CD4-positive, alpha-beta memory T cell (primary cell): ENCODE data around the gene SP9. TPM values are rescaled to one million over a fixed set of nuclear protein-coding genes. Genes with fewer than 3 reads are reported as not detected.

Experiments used
- CTCF ChIA-PET: fragments of 350-600 bp; sonication (Branson Sonifier 250); formaldehyde crosslinking; loops from one replicate; lab custom pipeline; 2021; ENCODE audit warnings: inconsistent platforms; ENCODE audit not compliant: partially characterized antibody; lab: Charles Lee
- POLR2A ChIA-PET: fragments of 350-600 bp; sonication (Branson Sonifier 250); formaldehyde crosslinking; loops from one replicate; lab custom pipeline; 2021; ENCODE audit not compliant: partially characterized antibody; lab: Charles Lee
- DNase-seq, 5 donors: peaks; one replicate each; pipeline versions ENCODE4 v3.0.0 to v3.0.0-alpha.2; 2020 to 2022; ENCODE audit warnings: mixed read lengths in 1 of 5
- H3K27ac ChIP-seq: one replicate; pipeline ENCODE4 v1.7.0; 2013; ENCODE audit warnings: low read depth, low read length
- H3K27me3 ChIP-seq: 2 replicates; pipeline ENCODE4 v1.7.0; 2013; ENCODE audit warnings: mild to moderate bottlenecking, low read length, moderate library complexity; ENCODE audit not compliant: insufficient read depth
- H3K36me3 ChIP-seq: 2 replicates; pipeline ENCODE4 v1.7.0; 2013; ENCODE audit warnings: mild to moderate bottlenecking, low read length, moderate library complexity; ENCODE audit not compliant: insufficient read depth
- H3K4me1 ChIP-seq: 2 replicates; pipeline ENCODE4 v1.7.0; 2013; ENCODE audit warnings: mild to moderate bottlenecking, low read length, moderate library complexity; ENCODE audit not compliant: insufficient read depth
- H3K4me3 ChIP-seq, 2 donors: one replicate each; pipeline ENCODE4 v1.7.0; 2013; ENCODE audit warnings: low read length in 2 of 2, mild to moderate bottlenecking in 1 of 2
- H3K9me3 ChIP-seq, 2 donors: one replicate each; pipeline ENCODE4 v1.7.0; 2013; ENCODE audit warnings: low read length in 2 of 2, control low read depth in 1 of 2; ENCODE audit not compliant: control insufficient read depth in 1 of 2
- H3K27ac Mint-ChIP-seq, 7 donors: one replicate each; pipeline ENCODE4 v1.8.0; 2020 to 2021; ENCODE audit warnings: mixed read lengths in 7 of 7, mild to moderate bottlenecking in 6 of 7, inconsistent platforms in 3 of 7, moderate library complexity in 3 of 7
- H3K27me3 Mint-ChIP-seq, 2 donors: one replicate each; pipeline ENCODE4 v1.8.0; 2020 to 2021; ENCODE audit warnings: mixed read lengths in 2 of 2
- H3K36me3 Mint-ChIP-seq, 2 donors: one replicate each; pipeline ENCODE4 v1.8.0; 2020 to 2021; ENCODE audit warnings: mixed read lengths in 2 of 2, inconsistent platforms in 1 of 2, mild to moderate bottlenecking in 1 of 2
- H3K4me1 Mint-ChIP-seq, 4 donors: one replicate each; pipeline ENCODE4 v1.8.0; 2020 to 2021; ENCODE audit warnings: mixed read lengths in 4 of 4, mild to moderate bottlenecking in 1 of 4
- H3K4me3 Mint-ChIP-seq, 8 donors: one replicate each; pipeline ENCODE4 v1.8.0; 2020 to 2021; ENCODE audit warnings: mixed read lengths in 8 of 8, mild to moderate bottlenecking in 7 of 8, moderate library complexity in 6 of 8, inconsistent platforms in 3 of 8
- H3K9me3 Mint-ChIP-seq, 8 donors: one replicate each; pipeline ENCODE4 v1.8.0; 2020 to 2021; ENCODE audit warnings: mixed read lengths in 8 of 8, mild to moderate bottlenecking in 5 of 8, inconsistent platforms in 3 of 8, moderate library complexity in 1 of 8
- intact Hi-C: fragments of 100-400 bp; cut with micrococcal nuclease; formaldehyde crosslinking; loops from one replicate; pipeline ENCODE4 v1.15.1; 2023
- polyA plus RNA-seq, 2 donors: library from polyadenylated mRNA; unstranded; fragments of 300-500 nt; fragmentation: Illumina TruSeq; gene quantifications; one replicate each; pipeline ENCODE4 v1.2.3, GENCODE V29; 2021
- total RNA-seq, 2 experiments: library from RNA; stranded (reverse); gene quantifications; one replicate each; pipeline ENCODE4 v1.2.3, GENCODE V29; 2021

Gene SP9
- total RNA-seq, result not detected
- polyA plus RNA-seq, result not detected

GRCh38 chr2:174334781-174335251 is at the start of gene SP9:
SP9 (plus strand) TSS chr2:174334954; CDS start chr2:174335093, 139 bp downstream.
- Histone ChIP-seq H3K27ac (no peak within 1 kb of the TSS), H3K4me1 (peaks cover 53% of the 10 kb centered on the region), H3K4me3 (peak within 1 kb of the TSS in 1 of 2 donors; percentile 21), H3K9me3 (no peaks in the 10 kb centered on the region), H3K36me3 (no peaks in the 10 kb centered on the region), H3K27me3 (peaks cover 84% of the 10 kb centered on the region)
- Mint-ChIP-seq H3K27me3 (peaks cover 56 to 67% of the 10 kb centered on the region in 2 donors), H3K4me3 (peak within 1 kb of the TSS; percentile 43 to 77 (median 70)), H3K36me3 (peaks cover 0 to 1% of the 10 kb centered on the region in 2 donors), H3K27ac (peak within 1 kb of the TSS in 5 of 7 donors; percentile 73 to 93 (median 88)), H3K4me1 (peaks cover 19 to 49% (median 30%) of the 10 kb centered on the region in 4 donors), H3K9me3 (peaks cover 0 to 40% (median 10%) of the 10 kb centered on the region in 8 donors)
- ChIA-PET CTCF (no interaction called here), POLR2A (interaction anchor here (1.5 to 4.3 kb wide), 2 partner anchors 9 kb away, joined by 3 to 22 read pairs; no protein-coding TSS in a partner anchor)
- intact Hi-C loops, result loop anchor here (5.0 kb wide), 1 partner anchor 1757 kb away; the partner anchor contains the start of gene HOXD13
- no peak for DNase-seq

DNA sequence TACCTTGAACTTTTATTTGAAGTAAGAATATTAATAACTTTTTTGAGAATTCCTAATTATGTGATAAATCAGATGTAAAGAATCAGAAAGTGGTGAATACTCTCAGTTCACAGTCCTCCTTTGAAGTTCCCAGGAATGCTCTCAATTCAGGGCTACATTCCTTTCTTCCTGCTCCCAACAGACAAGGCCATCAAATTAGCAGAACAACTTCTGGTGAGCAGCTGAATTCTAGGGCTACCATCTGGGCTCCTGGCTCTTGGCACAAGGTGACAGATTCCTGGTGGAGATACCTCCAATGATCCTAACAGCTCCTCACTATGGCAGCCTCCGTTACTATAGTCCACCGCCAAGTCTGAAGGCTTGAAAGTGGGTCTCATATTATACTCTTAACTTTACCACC is 48.6 kb upstream of the SP9 start:
- peaks cover 0 to 1% (median 0%) of the 10 kb centered on the region in 4 donors for H3K4me1 Mint-ChIP-seq
- ChIA-PET POLR2A (no interaction called here), CTCF (no interaction called here)
- no peak overlapping the region for H3K27ac Mint-ChIP-seq
- Histone ChIP-seq H3K36me3 (no peaks in the 10 kb centered on the region), H3K4me1 (no peaks in the 10 kb centered on the region), H3K27me3 (peaks cover 2% of the 10 kb centered on the region), H3K9me3 (no peaks in the 10 kb centered on the region), H3K27ac (no peak overlapping the region), H3K4me3 (no peak overlapping the region)
- H3K9me3 Mint-ChIP-seq, result peaks cover 0 to 5% (median 2%) of the 10 kb centered on the region in 8 donors
- intact Hi-C loops, result no loop called here
- H3K4me3 Mint-ChIP-seq, result no peak overlapping the region
- H3K36me3 Mint-ChIP-seq, result peaks cover 0 to 3% of the 10 kb centered on the region in 2 donors
- peaks cover 19 to 36% of the 10 kb centered on the region in 2 donors for H3K27me3 Mint-ChIP-seq
- no peak for DNase-seq

DNA sequence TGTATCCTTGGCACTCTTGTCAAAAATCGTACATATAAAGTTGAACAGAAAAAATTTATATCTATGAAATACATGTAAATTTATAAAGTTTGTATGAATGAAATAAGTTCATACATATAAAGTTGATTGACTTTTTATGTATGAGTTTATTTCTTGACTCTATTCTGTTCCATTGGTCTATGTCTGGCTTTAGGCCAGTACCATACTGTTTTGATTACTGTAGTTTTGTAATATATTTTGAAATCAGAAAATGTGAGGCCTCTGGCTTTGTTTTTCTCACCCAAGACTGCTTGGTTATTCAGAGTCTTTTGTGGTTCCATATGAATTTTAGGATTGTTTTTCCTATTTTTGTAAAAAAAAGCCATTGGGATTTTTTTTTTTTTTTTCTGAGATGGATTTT is 41.8 kb upstream of the SP9 start:
- H3K27ac Mint-ChIP-seq, result no peak overlapping the region
- ChIA-PET CTCF (no interaction called here), POLR2A (no interaction called here)
- no peaks in the 10 kb centered on the region for H3K4me1 ChIP-seq
- no peak overlapping the region for H3K4me3 Mint-ChIP-seq
- no peak for DNase-seq
- peaks cover 3 to 13% (median 7%) of the 10 kb centered on the region in 8 donors for H3K9me3 Mint-ChIP-seq
- H3K36me3 Mint-ChIP-seq, result peaks cover 2 to 3% of the 10 kb centered on the region in 2 donors
- no peak overlapping the region for H3K4me3 ChIP-seq
- H3K36me3 ChIP-seq, result no peaks in the 10 kb centered on the region
- H3K4me1 Mint-ChIP-seq, result peaks cover 0 to 1% (median 0%) of the 10 kb centered on the region in 4 donors
- H3K27me3 ChIP-seq, result no peaks in the 10 kb centered on the region
- H3K27me3 Mint-ChIP-seq, result peaks cover 12 to 20% of the 10 kb centered on the region in 2 donors
- no peaks in the 10 kb centered on the region for H3K9me3 ChIP-seq
- H3K27ac ChIP-seq, result no peak overlapping the region
- intact Hi-C loops, result no loop called here

GRCh38 chr2:174300114-174300513 is 34.6 kb upstream of the SP9 start:
- no peak for DNase-seq
- Histone ChIP-seq H3K27ac (no peak overlapping the region), H3K9me3 (no peaks in the 10 kb centered on the region), H3K4me3 (no peak overlapping the region), H3K4me1 (no peaks in the 10 kb centered on the region), H3K27me3 (no peaks in the 10 kb centered on the region), H3K36me3 (no peaks in the 10 kb centered on the region)
- Mint-ChIP-seq H3K27ac (no peak overlapping the region), H3K9me3 (peaks cover 0 to 4% (median 0%) of the 10 kb centered on the region in 8 donors), H3K36me3 (no peaks in the 10 kb centered on the region), H3K4me3 (no peak overlapping the region), H3K27me3 (peaks cover 14% of the 10 kb centered on the region in 2 donors), H3K4me1 (no peaks in the 10 kb centered on the region)
- POLR2A ChIA-PET, result no interaction called here
- CTCF ChIA-PET, result no interaction called here
- intact Hi-C loops, result no loop called here

DNA sequence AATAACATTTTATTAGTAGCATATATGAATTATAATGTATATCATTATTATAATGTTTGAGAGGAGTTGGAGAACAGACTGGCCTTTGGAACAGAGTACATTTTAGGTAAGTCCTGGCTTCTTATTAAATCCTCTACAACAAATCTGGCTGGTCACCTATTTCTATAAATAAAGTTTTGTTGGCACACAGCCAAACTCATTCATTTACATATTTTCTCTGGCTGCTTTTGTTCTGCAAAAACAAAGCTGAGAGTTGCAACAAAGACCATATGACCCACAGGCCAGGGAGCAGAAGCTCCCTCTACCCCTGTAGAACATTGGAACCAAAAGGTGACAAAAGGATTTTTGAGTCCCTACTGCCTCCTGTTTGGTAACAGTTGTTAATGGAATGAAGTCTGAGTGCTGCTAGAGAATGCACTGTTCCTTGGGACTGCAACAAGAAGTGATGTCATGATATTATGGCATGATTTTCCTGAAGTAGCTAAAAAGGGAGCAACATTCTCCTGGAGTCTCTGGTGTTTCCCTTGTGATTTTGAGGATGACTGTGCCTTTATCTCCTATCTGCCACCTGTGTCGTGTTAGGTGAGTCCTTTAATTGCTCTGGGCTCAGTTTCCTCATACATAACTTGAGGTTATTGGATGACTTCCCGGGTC is 22.0 kb upstream of the SP9 start:
- Mint-ChIP-seq H3K4me1 (no peaks in the 10 kb centered on the region), H3K9me3 (peaks cover 0 to 4% (median 0%) of the 10 kb centered on the region in 8 donors), H3K27me3 (peaks cover 51 to 53% of the 10 kb centered on the region in 2 donors), H3K4me3 (no peak overlapping the region), H3K36me3 (no peaks in the 10 kb centered on the region), H3K27ac (no peak overlapping the region)
- no peak for DNase-seq
- no peak overlapping the region for H3K4me3 ChIP-seq
- no peak overlapping the region for H3K27ac ChIP-seq
- intact Hi-C loops, result no loop called here
- H3K27me3 ChIP-seq, result peaks cover 17% of the 10 kb centered on the region
- H3K36me3 ChIP-seq, result no peaks in the 10 kb centered on the region
- CTCF ChIA-PET, result no interaction called here
- no peaks in the 10 kb centered on the region for H3K9me3 ChIP-seq
- POLR2A ChIA-PET, result no interaction called here
- H3K4me1 ChIP-seq, result no peaks in the 10 kb centered on the region

- POLR2A ChIA-PET, result no interaction called here
- Mint-ChIP-seq H3K27me3 (peaks cover 41 to 45% of the 10 kb centered on the region in 2 donors), H3K27ac (no peak overlapping the region), H3K9me3 (peaks cover 0 to 4% (median 0%) of the 10 kb centered on the region in 8 donors), H3K36me3 (no peaks in the 10 kb centered on the region), H3K4me3 (no peak overlapping the region), H3K4me1 (peaks cover 5 to 19% (median 12%) of the 10 kb centered on the region in 4 donors)
- Histone ChIP-seq H3K27me3 (peaks cover 20% of the 10 kb centered on the region), H3K4me1 (peaks cover 9% of the 10 kb centered on the region), H3K9me3 (no peaks in the 10 kb centered on the region), H3K4me3 (no peak overlapping the region), H3K36me3 (no peaks in the 10 kb centered on the region), H3K27ac (no peak overlapping the region)
- intact Hi-C loops, result no loop called here
- no peak for DNase-seq
- CTCF ChIA-PET, result no interaction called here
These were observed 12.6 kb upstream of the SP9 start for GRCh38 chr2:174322149-174322548.

DNA sequence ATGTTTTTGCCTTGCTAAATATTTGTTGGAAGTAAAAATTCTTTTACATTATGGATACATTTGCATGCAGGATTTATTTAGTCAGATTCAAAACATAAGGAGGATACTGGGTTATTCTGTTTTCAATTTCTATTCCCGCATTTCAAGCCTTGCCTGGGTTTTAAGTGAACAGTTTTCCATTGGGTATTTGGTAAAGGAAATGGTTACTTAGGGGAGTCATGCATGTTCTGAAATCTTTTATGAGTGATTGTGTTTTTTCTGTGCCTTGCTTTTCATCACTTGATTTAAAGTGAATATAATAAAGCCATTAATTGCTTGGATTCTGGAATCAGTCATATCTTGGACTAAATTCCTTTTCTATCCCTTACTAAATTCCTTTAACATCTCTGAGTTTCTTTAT is 12.0 kb upstream of the SP9 start:
- POLR2A ChIA-PET, result no interaction called here
- CTCF ChIA-PET, result no interaction called here
- H3K27ac ChIP-seq, result no peak overlapping the region
- no peaks in the 10 kb centered on the region for H3K36me3 ChIP-seq
- no peak for DNase-seq
- H3K9me3 ChIP-seq, result no peaks in the 10 kb centered on the region
- Mint-ChIP-seq H3K27ac (no peak overlapping the region), H3K4me3 (no peak overlapping the region), H3K4me1 (peaks cover 9 to 25% (median 17%) of the 10 kb centered on the region in 4 donors), H3K9me3 (peaks cover 0 to 5% (median under 1%) of the 10 kb centered on the region in 8 donors), H3K27me3 (peaks cover 44 to 51% of the 10 kb centered on the region in 2 donors), H3K36me3 (no peaks in the 10 kb centered on the region)
- intact Hi-C loops, result no loop called here
- H3K4me3 ChIP-seq, result no peak overlapping the region
- H3K27me3 ChIP-seq, result peaks cover 23% of the 10 kb centered on the region
- H3K4me1 ChIP-seq, result peaks cover 15% of the 10 kb centered on the region
